Hepatocyte (in vitro differentiated cells): Measurements from ENCODE around the gene ZNF774. TPM values are rescaled to one million over a fixed set of nuclear protein-coding genes. Genes with fewer than 3 reads are reported as not detected.
A peak's percentile ranks its signal among the peaks of the same experiment; 100 is the strongest.

Experiments used
- DNase-seq: peaks from one replicate; pipeline ENCODE4 v3.0.0-alpha.2; 2016; ENCODE audit warnings: low spot score
- H2AFZ ChIP-seq: fragments of 200-600 bp; sonication (generic); 2 replicates; pipeline ENCODE4 v1.6.0; 2016; ENCODE audit warnings: antibody characterized with exemption, mild to moderate bottlenecking
- H3K27ac ChIP-seq: fragments of 200-600 bp; sonication (generic); 2 replicates; pipeline ENCODE4 v1.5.1; 2016; ENCODE audit warnings: mild to moderate bottlenecking
- H3K27me3 ChIP-seq: fragments of 200-600 bp; sonication (generic); 2 replicates; pipeline ENCODE4 v1.6.1; 2016
- H3K36me3 ChIP-seq: fragments of 200-600 bp; sonication (generic); replicated peaks from 2 replicates; pipeline ENCODE4 v1.5.1; 2016; ENCODE audit warnings: low read depth; ENCODE audit not compliant: insufficient read depth
- H3K4me1 ChIP-seq: fragments of 200-600 bp; sonication (generic); 2 replicates; pipeline ENCODE4 v1.5.1; 2016; ENCODE audit warnings: mild to moderate bottlenecking, moderate library complexity; ENCODE audit not compliant: insufficient read depth
- H3K4me2 ChIP-seq: fragments of 200-600 bp; sonication (generic); 2 replicates; pipeline ENCODE4 v1.6.0; 2016
- H3K4me3 ChIP-seq: fragments of 200-600 bp; sonication (generic); 2 replicates; pipeline ENCODE4 v1.5.1; 2016; ENCODE audit warnings: mild to moderate bottlenecking
- H3K79me2 ChIP-seq: fragments of 200-600 bp; sonication (generic); 2 replicates; pipeline ENCODE4 v1.6.0; 2017; ENCODE audit warnings: mild to moderate bottlenecking
- H3K9me2 ChIP-seq: fragments of 200-600 bp; sonication (generic); replicated peaks from 2 replicates; pipeline ENCODE4 v1.6.0; 2017; ENCODE audit warnings: mild to moderate bottlenecking; ENCODE audit not compliant: insufficient read depth
- H3K9me3 ChIP-seq: fragments of 200-600 bp; sonication (generic); 2 replicates; pipeline ENCODE4 v1.5.1; 2016; ENCODE audit warnings: low read depth, mild to moderate bottlenecking
- H4K20me1 ChIP-seq: fragments of 200-600 bp; sonication (generic); 2 replicates; pipeline ENCODE4 v1.6.0; 2016; ENCODE audit warnings: mild to moderate bottlenecking; ENCODE audit not compliant: insufficient read depth, poor library complexity, severe bottlenecking
- CTCF ChIP-seq: fragments of 200-600 bp; sonication (generic); IDR thresholded peaks from 2 replicates; pipeline ENCODE4 v1.5.1; 2016; ENCODE audit warnings: antibody characterized with exemption, mild to moderate bottlenecking; ENCODE audit not compliant: poor library complexity
- EZH2 ChIP-seq: fragments of 200-600 bp; sonication (generic); IDR thresholded peaks from 2 replicates; pipeline ENCODE4 v1.6.1; 2016; ENCODE audit warnings: antibody characterized with exemption, mild to moderate bottlenecking, borderline replicate concordance
- EZH2phosphoT487 ChIP-seq: fragments of 200-600 bp; sonication (generic); IDR thresholded peaks from one replicate; pipeline ENCODE4 v1.6.1; 2018; ENCODE audit warnings: antibody characterized with exemption, mild to moderate bottlenecking, low read depth, moderate library complexity; ENCODE audit not compliant: unreplicated experiment, severe bottlenecking
- WGBS: methylation state at CpG from one replicate; pipeline ENCODE4 v1.1.6; 2016; ENCODE audit warnings: low lambda C conversion rate; ENCODE audit errors: missing lambda C conversion rate; 5-methylcytosine and 5-hydroxymethylcytosine counted together
- polyA plus RNA-seq: library from polyadenylated mRNA; unstranded; fragments of >200 nt; fragmentation: Nextera tagmentation; extraction: Ambion mirVana; gene quantifications from 2 replicates; pipeline ENCODE4 v1.2.1, GENCODE V29; 2016
- total RNA-seq: library from RNA; depleted of rRNA; stranded (reverse); fragments of >200 nt; gene quantifications from 2 replicates; pipeline ENCODE4 v1.2.3, GENCODE V29; 2014

ZNF774 gene
- total and polyA plus RNA-seq, 2 experiments from 2014 or later = 2.1 to 2.3 TPM

GRCh38 chr15:90327311-90327710, 24.8 kb upstream of the ZNF774 start:
- Histone ChIP-seq H4K20me1 (no peaks in the 10 kb centered on the region), H3K27me3 (no peaks in the 10 kb centered on the region), H3K27ac (no peak overlapping the region), H2AFZ (no peak overlapping the region), H3K4me3 (no peak overlapping the region), H3K36me3 (no peaks in the 10 kb centered on the region), H3K4me2 (no peak overlapping the region), H3K9me2 (no peaks in the 10 kb centered on the region), H3K4me1 (no peaks in the 10 kb centered on the region), H3K79me2 (no peaks in the 10 kb centered on the region), H3K9me3 (no peaks in the 10 kb centered on the region)
- no peak for DNase-seq
- WGBS = 90% methylated on average over 6 of the region's 6 CpGs
- TF ChIP-seq CTCF (no peak), EZH2phosphoT487 (no peak), EZH2 (no peak)

GRCh38 chr15:90334304-90334731, 17.8 kb upstream of the ZNF774 start:
- 49% methylated on average over 3 of the region's 3 CpGs for WGBS
- Histone ChIP-seq H4K20me1 (no peaks in the 10 kb centered on the region), H2AFZ (no peak overlapping the region), H3K9me2 (no peaks in the 10 kb centered on the region), H3K4me1 (peaks cover 9% of the 10 kb centered on the region), H3K36me3 (no peaks in the 10 kb centered on the region), H3K27me3 (no peaks in the 10 kb centered on the region), H3K79me2 (no peaks in the 10 kb centered on the region), H3K9me3 (no peaks in the 10 kb centered on the region), H3K4me3 (no peak overlapping the region), H3K4me2 (peak overlapping the region; percentile 62), H3K27ac (peak overlapping the region; percentile 91)
- DNase-seq = peak; percentile 68
- no peak for TF ChIP-seq CTCF
- TF ChIP-seq EZH2phosphoT487 = no peak
- no peak for TF ChIP-seq EZH2

GRCh38 chr15:90336705-90337141, 15.4 kb upstream of the ZNF774 start:
- Histone ChIP-seq H3K79me2 (no peaks in the 10 kb centered on the region), H3K27me3 (no peaks in the 10 kb centered on the region), H3K9me3 (no peaks in the 10 kb centered on the region), H3K36me3 (no peaks in the 10 kb centered on the region), H3K27ac (no peak overlapping the region), H3K4me1 (peaks cover 9% of the 10 kb centered on the region), H4K20me1 (no peaks in the 10 kb centered on the region), H3K4me2 (no peak overlapping the region), H3K9me2 (no peaks in the 10 kb centered on the region), H2AFZ (no peak overlapping the region), H3K4me3 (no peak overlapping the region)
- TF ChIP-seq EZH2 (no peak), CTCF (no peak), EZH2phosphoT487 (no peak)
- WGBS = 69% methylated on average over 5 of the region's 5 CpGs
- no peak for DNase-seq

GRCh38 chr15:90337256-90337655, 14.8 kb upstream of the ZNF774 start:
- Histone ChIP-seq H4K20me1 (no peaks in the 10 kb centered on the region), H3K4me1 (peaks cover 9% of the 10 kb centered on the region), H2AFZ (no peak overlapping the region), H3K4me3 (no peak overlapping the region), H3K9me2 (no peaks in the 10 kb centered on the region), H3K27me3 (no peaks in the 10 kb centered on the region), H3K79me2 (no peaks in the 10 kb centered on the region), H3K36me3 (no peaks in the 10 kb centered on the region), H3K4me2 (no peak overlapping the region), H3K9me3 (no peaks in the 10 kb centered on the region), H3K27ac (no peak overlapping the region)
- 94% methylated on average over 4 of the region's 4 CpGs for WGBS
- TF ChIP-seq EZH2 (no peak), EZH2phosphoT487 (no peak), CTCF (no peak)
- DNase-seq = no peak
